Activated CD4-positive, alpha-beta T cell treated with anti-CD3 and anti-CD28 coated beads, Interleukin-2, amount 10 ng/mL, durations not matched to agents 24 days and 14 days (primary cell): ENCODE results near the gene MBNL2. TPM values are rescaled to one million over a fixed set of nuclear protein-coding genes. Genes with fewer than 3 reads are reported as not detected.

Experiments
- DNase-seq: peaks from one replicate; pipeline ENCODE4 v3.0.0; 2022
- H3K27ac Mint-ChIP-seq: one replicate; pipeline ENCODE4 v1.8.0; 2022; ENCODE audit warnings: mild to moderate bottlenecking, mixed read lengths
- H3K27me3 Mint-ChIP-seq: one replicate; pipeline ENCODE4 v1.8.0; 2022; ENCODE audit warnings: mixed read lengths
- H3K36me3 Mint-ChIP-seq: one replicate; pipeline ENCODE4 v1.8.0; 2022; ENCODE audit warnings: low read depth, mild to moderate bottlenecking, mixed read lengths
- H3K4me1 Mint-ChIP-seq: one replicate; pipeline ENCODE4 v1.8.0; 2021; ENCODE audit warnings: mixed read lengths
- H3K4me3 Mint-ChIP-seq: one replicate; pipeline ENCODE4 v1.8.0; 2022; ENCODE audit warnings: mild to moderate bottlenecking, moderate library complexity, mixed read lengths
- H3K9me3 Mint-ChIP-seq: one replicate; pipeline ENCODE4 v1.8.0; 2021; ENCODE audit warnings: mixed read lengths
- intact Hi-C: fragments of 100-400 bp; cut with micrococcal nuclease; formaldehyde crosslinking; loops from one replicate; pipeline ENCODE4 v1.15.1; 2023
- total RNA-seq: library from RNA; stranded (reverse); gene quantifications from 2 replicates; pipeline ENCODE4 v1.2.3, GENCODE V29; 2022

The MBNL2 gene
- total RNA-seq, 1 donor from 2014 or later, result 22.0 TPM

- Mint-ChIP-seq H3K4me3 (no peak overlapping the region), H3K9me3 (peaks cover 10% of the 10 kb centered on the region), H3K36me3 (no peaks in the 10 kb centered on the region), H3K27me3 (no peaks in the 10 kb centered on the region), H3K4me1 (peaks cover 2% of the 10 kb centered on the region), H3K27ac (no peak overlapping the region)
- intact Hi-C loops, result no loop called here
- no peak for DNase-seq
These were observed 84.0 kb downstream of the MBNL2 start for GRCh38 chr13:97306106-97306505.

DNA sequence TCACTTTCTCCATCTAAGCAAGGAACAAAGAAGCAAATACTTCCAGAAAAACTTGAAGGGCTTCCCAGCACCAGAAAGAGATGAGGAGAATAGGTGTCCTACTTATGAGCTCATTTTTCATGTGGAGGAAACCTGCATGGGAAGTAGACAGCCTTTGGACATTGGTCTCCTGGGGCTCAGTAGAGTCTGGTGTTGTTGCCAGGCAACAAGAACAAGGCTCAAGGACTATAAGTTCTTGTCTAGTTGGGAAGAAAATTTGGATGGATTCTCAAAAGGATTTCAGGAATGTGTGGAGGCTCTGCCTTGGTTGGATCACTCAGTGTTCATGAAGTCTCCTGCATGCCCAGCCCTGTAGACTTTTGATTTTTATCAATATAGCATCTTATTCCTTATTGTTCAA, 84.5 kb downstream of the MBNL2 start:
- Mint-ChIP-seq H3K4me1 (peaks cover 2% of the 10 kb centered on the region), H3K27ac (no peak overlapping the region), H3K9me3 (peaks cover 10% of the 10 kb centered on the region), H3K27me3 (no peaks in the 10 kb centered on the region), H3K4me3 (no peak overlapping the region), H3K36me3 (no peaks in the 10 kb centered on the region)
- no peak for DNase-seq
- intact Hi-C loops, result no loop called here

DNA sequence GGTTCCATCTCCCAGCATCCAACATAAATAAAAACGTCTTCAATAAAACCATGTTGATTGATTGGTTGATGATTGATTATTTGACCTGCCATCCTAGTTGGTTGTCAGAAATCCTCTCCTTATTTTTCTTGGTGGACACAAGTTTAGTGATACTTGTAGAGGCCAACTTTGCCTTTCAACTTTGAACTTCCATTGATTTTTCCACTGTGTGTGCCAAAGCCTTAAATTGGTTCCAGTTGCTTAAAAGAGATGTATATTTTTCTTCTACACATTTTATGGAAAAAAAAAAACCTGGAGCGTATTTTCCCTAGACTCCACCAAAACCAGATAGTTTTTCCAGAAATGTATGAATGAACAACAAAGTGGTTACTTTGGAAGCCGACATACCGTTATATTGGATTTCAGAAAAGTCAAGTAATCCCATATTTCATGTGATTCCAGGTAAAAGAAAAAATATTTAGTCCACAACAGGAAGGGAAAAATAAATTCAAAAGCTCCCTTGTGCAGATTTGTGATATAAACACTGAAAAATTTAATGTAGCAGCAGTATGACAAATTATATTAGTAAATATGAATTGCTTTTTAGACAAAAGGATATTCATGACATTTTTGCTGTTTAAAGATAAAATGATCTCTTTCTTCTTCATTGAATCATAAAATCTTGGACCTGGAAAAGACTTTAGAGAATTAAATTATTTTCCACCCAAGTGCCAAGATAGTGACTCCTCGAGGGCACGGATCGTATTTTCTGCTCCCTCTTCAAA, 85.2 kb downstream of the MBNL2 start:
- Mint-ChIP-seq H3K36me3 (peaks cover 2% of the 10 kb centered on the region), H3K27ac (no peak overlapping the region), H3K4me3 (no peak overlapping the region), H3K27me3 (no peaks in the 10 kb centered on the region), H3K9me3 (peaks cover 10% of the 10 kb centered on the region), H3K4me1 (peaks cover 4% of the 10 kb centered on the region)
- intact Hi-C loops, result no loop called here
- no peak for DNase-seq

DNA sequence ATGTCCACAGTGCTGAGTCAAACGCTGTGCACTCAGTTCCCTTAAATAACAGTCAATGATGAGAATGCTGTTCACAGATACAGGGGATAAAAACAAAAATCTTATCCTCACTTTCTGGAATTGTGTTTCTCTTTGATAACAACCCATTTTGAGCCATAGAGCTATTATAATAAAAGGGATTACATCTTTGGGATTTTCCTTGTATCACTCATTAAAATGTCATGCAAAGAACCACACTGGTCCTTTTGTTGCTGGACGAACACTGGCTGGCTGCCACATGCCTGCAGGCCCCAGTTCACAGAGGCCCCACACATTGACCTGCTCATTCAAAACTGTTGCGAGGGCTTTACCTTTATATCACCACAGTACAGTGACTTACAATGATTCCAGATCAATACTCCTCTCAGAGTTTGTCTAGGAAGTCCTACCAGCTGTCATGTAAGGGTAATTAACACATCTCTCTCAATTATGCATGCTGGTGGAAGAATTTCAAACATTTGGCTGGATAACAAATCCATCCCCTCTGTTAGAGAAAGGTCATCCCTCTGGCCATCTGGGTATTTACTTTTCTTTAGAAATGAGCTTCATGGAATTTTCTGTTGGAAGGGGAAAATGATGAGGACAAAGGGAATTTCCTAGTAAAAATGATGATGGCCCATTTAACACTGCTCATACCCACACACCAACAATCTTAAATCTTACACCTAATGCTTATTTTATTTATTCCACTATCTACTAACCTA, 85.9 kb downstream of the MBNL2 start:
- DNase-seq, result no peak
- H3K27ac Mint-ChIP-seq, result no peak overlapping the region
- peaks cover 5% of the 10 kb centered on the region for H3K4me1 Mint-ChIP-seq
- no peaks in the 10 kb centered on the region for H3K27me3 Mint-ChIP-seq
- H3K36me3 Mint-ChIP-seq, result peaks cover 2% of the 10 kb centered on the region
- H3K9me3 Mint-ChIP-seq, result peaks cover 10% of the 10 kb centered on the region
- no peak overlapping the region for H3K4me3 Mint-ChIP-seq
- intact Hi-C loops, result no loop called here

GRCh38 chr13:97308735-97309429, 86.7 kb downstream of the MBNL2 start:
- Mint-ChIP-seq H3K4me3 (no peak overlapping the region), H3K27ac (no peak overlapping the region), H3K9me3 (peaks cover 11% of the 10 kb centered on the region), H3K27me3 (no peaks in the 10 kb centered on the region), H3K4me1 (peaks cover 5% of the 10 kb centered on the region), H3K36me3 (peaks cover 3% of the 10 kb centered on the region)
- DNase-seq, result no peak
- intact Hi-C loops, result no loop called here

DNA sequence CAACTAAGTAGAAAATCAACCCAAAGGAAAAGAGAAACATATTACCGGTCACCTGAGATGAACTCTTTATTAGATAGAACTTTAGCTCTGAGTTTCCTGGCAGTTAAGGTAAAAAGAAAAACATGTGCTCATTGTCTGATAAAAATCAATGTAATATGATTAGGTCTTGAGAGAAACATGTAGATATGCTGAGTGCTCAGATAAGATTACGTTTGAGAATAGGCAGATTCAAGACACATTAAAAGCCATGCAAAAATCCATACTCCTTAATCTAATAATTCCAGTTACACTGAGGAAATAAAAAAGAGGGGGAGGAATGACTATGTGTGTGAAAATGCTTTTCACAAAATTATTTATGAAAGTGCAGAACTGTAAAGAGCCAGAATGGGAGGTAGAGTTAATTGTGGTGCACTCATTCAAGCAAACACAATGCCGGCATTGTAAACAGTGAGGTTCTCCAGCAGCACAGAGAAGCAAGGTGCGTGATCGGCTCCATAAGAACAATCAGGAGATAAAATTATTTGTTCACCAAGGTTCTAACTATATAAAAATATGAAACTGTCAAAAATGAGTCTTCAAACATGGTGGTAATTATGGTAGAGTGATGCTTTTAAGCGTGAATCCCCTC, 88.8 kb downstream of the MBNL2 start:
- Mint-ChIP-seq H3K27me3 (no peaks in the 10 kb centered on the region), H3K36me3 (peaks cover 3% of the 10 kb centered on the region), H3K27ac (no peak overlapping the region), H3K4me1 (peaks cover 5% of the 10 kb centered on the region), H3K4me3 (no peak overlapping the region), H3K9me3 (peaks cover 20% of the 10 kb centered on the region)
- no peak for DNase-seq
- intact Hi-C loops, result no loop called here

DNA sequence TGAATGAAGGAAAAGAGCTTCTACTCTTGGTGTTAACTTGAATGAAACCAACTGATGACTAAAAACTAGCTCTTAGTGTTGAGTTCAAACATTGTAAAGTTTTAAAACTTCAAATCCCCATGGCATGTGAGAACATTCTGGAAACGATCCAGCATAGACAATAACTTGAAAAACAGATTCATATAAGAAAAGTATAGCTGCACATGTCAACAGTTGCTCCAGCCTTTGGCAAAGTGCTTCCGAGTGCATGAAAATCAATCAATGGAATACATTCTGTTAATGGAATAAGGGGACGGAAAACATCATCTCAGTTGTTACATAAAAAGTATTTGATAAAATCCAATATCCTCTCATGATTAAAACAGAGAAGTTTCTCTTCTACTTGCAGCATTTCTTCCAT, 89.8 kb downstream of the MBNL2 start:
- no peak overlapping the region for H3K4me3 Mint-ChIP-seq
- no peaks in the 10 kb centered on the region for H3K27me3 Mint-ChIP-seq
- no peak overlapping the region for H3K27ac Mint-ChIP-seq
- H3K36me3 Mint-ChIP-seq, result peaks cover 3% of the 10 kb centered on the region
- intact Hi-C loops, result no loop called here
- DNase-seq, result no peak
- peaks cover 5% of the 10 kb centered on the region for H3K4me1 Mint-ChIP-seq
- peaks cover 20% of the 10 kb centered on the region for H3K9me3 Mint-ChIP-seq

GRCh38 chr13:97313551-97314260, 91.6 kb downstream of the MBNL2 start:
- intact Hi-C loops, result no loop called here
- H3K36me3 Mint-ChIP-seq, result peaks cover 3% of the 10 kb centered on the region
- DNase-seq, result no peak
- H3K27me3 Mint-ChIP-seq, result no peaks in the 10 kb centered on the region
- peaks cover 5% of the 10 kb centered on the region for H3K4me1 Mint-ChIP-seq
- no peak overlapping the region for H3K27ac Mint-ChIP-seq
- H3K4me3 Mint-ChIP-seq, result no peak overlapping the region
- peaks cover 18% of the 10 kb centered on the region for H3K9me3 Mint-ChIP-seq

GRCh38 chr13:97316390-97316789, 94.3 kb downstream of the MBNL2 start:
- H3K36me3 Mint-ChIP-seq, result peaks cover 3% of the 10 kb centered on the region
- peaks cover 2% of the 10 kb centered on the region for H3K4me1 Mint-ChIP-seq
- DNase-seq, result no peak
- H3K27me3 Mint-ChIP-seq, result no peaks in the 10 kb centered on the region
- intact Hi-C loops, result no loop called here
- peaks cover 10% of the 10 kb centered on the region for H3K9me3 Mint-ChIP-seq
- no peak overlapping the region for H3K4me3 Mint-ChIP-seq
- no peak overlapping the region for H3K27ac Mint-ChIP-seq

DNA sequence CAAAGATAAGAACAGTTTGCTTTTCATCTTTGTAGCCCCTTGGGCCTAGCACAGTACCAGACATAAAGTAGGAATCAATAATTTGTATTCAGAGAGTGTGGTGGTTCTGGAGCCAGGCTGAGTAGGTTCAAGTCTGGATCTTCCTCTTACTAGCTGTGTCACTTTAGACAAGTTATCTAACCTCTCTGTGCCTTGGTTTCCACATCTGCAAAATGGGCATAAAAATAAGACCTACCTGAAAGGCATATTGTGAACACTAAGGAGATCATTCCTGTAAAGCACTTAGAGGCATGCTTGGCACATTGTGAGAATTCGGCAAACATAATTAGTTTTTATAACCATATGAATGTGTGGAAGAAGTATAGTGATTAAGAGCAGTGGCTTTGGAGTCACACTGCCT, 95.8 kb downstream of the MBNL2 start:
- H3K9me3 Mint-ChIP-seq, result peaks cover 10% of the 10 kb centered on the region
- peaks cover 2% of the 10 kb centered on the region for H3K36me3 Mint-ChIP-seq
- no peaks in the 10 kb centered on the region for H3K27me3 Mint-ChIP-seq
- no peak overlapping the region for H3K27ac Mint-ChIP-seq
- H3K4me3 Mint-ChIP-seq, result no peak overlapping the region
- no peaks in the 10 kb centered on the region for H3K4me1 Mint-ChIP-seq
- no peak for DNase-seq
- intact Hi-C loops, result no loop called here

DNA sequence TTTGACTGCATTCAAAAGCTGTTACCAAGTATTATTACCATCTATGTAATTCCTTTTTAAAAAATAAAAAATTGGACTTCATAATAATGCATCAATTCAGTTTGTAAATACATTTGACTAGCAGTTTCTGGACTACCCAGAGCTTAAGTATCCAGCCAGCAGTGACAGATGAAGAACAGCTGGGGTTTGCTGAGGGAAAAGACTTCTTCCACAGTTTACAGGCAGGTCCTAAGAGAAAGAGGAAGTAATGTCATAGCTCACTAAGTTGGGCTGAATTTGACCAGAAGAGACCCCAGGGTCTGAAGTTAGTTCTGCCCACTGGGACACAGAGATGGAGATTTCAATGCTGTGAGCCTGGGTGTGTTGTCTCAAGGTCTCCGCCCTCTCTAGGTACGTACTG, 96.4 kb downstream of the MBNL2 start:
- H3K9me3 Mint-ChIP-seq, result peaks cover 10% of the 10 kb centered on the region
- no peaks in the 10 kb centered on the region for H3K4me1 Mint-ChIP-seq
- H3K4me3 Mint-ChIP-seq, result no peak overlapping the region

DNA sequence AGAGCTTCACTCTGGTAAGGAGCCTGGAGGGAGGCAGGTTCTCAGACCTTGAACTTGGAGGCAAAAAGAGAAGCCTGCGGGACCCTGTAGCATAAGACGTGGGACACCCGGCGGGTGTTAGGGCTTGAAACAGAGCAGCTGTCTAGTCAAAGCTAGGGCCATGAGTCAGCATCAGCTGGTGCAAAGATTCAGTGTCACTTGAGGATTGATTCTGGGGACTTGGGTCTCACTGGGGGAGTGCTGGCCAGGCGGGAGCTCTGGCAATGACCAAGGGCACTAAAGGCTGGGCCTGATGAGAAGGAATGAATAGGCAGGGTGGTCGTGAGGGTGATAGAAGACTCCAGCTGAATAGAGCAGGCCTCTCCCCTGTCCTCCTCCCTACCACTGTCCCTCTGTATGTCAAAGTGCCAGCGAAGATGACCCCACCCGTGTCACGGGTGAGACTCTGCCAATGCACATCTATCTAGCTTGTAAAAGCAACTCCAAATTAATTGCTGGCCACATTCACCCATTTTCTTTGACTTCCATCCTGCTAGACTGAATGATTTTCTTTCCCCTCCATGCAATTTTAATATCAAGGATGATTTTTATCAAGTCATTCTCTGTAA, 97.1 kb downstream of the MBNL2 start:
- DNase-seq, result no peak
- H3K4me3 Mint-ChIP-seq, result no peak overlapping the region
- H3K27me3 Mint-ChIP-seq, result no peaks in the 10 kb centered on the region
- H3K4me1 Mint-ChIP-seq, result no peaks in the 10 kb centered on the region
- intact Hi-C loops, result no loop called here
- no peaks in the 10 kb centered on the region for H3K36me3 Mint-ChIP-seq
- H3K9me3 Mint-ChIP-seq, result peaks cover 6% of the 10 kb centered on the region
- no peak overlapping the region for H3K27ac Mint-ChIP-seq

More for the DNA sequence above, 96.4 kb downstream of the MBNL2 start:
- intact Hi-C loops, result no loop called here
- no peak for DNase-seq
- Mint-ChIP-seq H3K27ac (no peak overlapping the region), H3K27me3 (no peaks in the 10 kb centered on the region), H3K36me3 (no peaks in the 10 kb centered on the region)

DNA sequence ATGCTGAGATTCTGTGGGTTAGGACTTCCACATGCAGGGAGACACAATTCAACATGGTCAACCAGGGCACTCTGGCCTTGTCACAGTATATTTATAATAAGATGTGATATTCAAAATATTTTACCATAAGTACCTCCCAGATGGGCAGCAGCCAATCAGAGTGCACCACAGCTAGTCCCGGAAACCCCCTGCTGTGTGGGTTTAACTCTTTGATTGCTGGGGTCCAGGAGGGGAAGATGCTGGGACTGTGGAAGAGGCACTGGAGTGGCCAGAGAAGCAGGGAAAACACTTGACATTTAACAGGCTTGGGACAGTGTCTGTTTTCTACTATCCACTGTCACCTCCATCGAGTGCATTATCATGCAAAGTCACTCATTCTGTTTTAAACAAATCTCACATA, 99.0 kb downstream of the MBNL2 start:
- H3K4me1 Mint-ChIP-seq, result no peaks in the 10 kb centered on the region
- H3K36me3 Mint-ChIP-seq, result no peaks in the 10 kb centered on the region
- no peak overlapping the region for H3K4me3 Mint-ChIP-seq
- H3K9me3 Mint-ChIP-seq, result no peaks in the 10 kb centered on the region
- no peak overlapping the region for H3K27ac Mint-ChIP-seq
- no peak for DNase-seq
- no peaks in the 10 kb centered on the region for H3K27me3 Mint-ChIP-seq
- intact Hi-C loops, result no loop called here
